Kidney glomerular epithelial cell (primary cell): ENCODE results near the gene PRRT4.
A peak's percentile ranks its signal among the peaks of the same experiment; 100 is the strongest.

ENCODE experiments used
- DNase-seq: peaks from one replicate; lab custom pipeline; 2025; lab: John Stamatoyannopoulos, UW

PRRT4 gene

DNA sequence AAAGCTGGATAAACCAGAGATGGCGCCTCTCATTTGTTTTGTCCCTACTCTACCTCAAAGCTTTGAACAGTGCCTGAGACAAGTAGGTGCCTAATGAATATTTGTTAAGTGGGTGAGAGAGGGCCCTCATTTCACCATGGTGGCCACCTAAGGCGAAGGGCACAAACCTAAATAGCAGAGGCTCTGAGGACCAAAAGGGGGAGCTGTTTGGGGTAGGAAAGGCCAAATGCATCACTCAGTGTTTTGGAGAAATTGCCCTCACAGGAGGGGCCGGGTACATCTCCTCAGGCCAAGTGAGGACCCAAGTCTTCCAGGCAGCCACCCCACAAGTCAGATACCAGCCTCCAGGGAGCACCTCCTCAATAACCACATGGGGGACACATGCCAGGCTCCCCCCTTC is 34.3 kb upstream of the PRRT4 start:
- no peak for DNase-seq

DNA sequence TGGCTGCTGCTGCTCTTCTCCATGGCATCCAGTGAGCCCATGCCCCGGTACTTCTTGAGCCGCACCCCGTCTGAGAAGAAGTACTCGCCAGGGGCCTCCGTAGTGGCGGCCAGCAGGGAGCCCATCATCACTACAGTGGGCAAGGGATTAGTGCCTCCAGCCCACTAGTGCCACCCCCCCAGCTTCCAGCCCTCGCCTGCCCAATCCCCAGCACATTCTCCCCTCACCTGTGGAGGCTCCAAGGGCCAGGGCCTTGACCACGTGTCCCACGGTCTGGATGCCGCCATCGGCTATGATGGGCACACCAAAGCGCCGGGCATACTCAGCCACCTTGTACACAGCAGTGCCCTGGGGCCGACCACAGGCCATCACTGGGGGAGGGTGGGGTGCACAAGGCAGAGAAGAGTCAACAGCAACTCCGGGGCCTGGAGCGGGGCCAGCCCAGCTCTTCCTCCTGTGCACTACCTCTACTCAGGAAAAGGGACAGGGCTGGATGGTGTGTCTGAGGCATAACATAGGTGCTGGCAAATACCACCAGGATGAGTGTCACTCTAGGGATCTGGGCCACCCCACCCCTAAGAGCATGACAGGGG is 33.5 kb upstream of the PRRT4 start:
- DNase-seq = no peak

DNA sequence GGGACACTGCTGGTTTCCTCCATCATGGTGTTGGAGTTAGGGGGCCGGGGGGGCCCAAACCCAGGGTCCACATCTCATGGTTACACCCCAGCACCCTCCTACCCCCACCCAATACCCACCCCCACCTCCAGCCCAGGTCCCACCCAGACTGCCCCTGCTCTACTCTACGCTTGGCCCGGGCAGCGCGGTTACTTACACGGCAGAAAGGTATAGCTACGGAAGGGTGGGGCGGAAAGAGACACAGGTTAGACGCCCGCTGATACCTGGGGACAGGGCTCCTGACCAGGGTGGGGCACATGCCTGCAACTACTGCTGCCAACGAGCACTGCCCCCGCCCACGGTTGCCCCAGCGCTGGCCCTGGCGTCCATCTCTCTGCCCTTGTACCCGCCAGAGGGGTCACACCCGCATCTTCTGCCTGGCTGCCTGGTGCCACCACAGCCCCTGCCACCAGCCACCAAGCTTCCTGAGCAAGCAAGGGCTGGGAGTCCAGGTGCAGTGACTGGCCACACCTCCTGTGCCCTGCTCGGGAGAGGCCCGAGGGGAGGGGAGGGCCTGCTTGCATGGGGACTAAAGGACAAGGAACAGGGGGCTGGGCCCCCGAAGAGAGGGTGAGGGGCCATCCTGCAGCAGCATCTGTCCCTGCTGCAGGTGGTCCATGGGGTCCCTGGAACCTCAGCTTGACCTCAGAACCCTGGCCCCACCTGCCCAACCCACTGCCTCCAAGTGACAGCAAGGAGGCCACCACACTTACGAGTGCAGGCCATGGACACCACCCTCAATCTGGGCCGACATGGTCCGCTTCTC is 32.2 kb upstream of the PRRT4 start:
- DNase-seq = no peak

DNA sequence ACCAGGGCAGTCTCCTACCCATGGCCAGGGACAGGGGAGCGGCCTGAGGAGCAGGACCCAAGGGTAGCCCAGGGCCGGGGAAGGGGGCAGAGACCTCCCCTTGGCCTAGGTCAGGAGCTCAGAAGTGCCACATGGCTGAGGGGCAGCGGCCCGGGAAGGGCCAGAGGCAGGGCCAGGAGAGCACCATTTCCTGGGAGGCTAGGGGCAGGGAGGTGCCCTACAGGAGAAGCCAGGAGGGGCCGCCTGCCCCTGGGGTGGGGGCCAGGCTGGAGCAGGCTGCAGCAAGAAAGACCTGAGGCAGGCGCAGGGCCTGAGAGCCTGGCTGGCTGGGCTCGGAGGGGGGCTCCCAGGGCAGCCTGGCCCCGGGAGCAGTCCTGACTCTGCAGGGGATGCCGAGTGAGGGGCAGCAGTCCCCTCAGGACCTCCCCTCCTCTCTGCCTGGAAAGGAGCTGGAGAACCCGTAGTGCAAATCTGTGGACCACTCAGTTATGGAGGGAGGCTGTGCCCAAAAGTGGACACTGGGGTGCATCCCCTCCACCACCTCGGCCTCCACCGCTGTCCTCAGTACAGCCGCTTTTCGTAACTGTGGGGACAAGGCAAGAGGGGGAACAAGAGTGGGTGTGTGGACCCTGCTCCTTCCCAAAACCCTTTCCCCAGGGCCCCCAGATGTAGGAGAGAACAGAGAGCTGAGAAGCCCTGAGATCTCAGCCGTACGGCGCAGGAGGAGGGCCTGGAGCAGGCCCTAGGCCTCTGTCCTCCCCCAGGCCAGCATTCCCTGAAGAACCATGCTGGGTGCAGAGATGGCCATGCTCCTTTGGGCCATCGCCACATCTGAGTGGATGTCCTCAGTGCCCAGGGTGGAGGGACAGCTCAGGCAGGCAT is 31.2 kb upstream of the PRRT4 start:
- DNase-seq = no peak

DNA sequence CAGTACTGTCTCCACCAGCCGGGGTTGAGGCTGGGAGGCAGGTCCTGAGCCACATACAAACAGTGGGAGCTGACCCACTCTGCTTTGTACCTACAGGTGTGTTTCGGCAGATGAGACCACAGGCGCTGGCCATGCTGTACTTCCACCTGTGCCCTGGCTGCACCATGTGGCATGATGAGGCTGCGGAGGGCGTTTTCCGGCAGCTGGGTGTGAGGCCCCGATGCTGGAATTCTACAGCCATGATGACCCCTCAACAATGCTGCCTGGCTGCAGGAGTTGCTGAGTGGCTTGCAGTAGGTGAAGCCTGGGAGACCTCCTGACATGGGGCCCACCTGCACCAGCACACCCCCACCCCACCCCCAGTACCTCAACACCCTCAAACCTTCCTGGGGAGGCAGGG is 30.3 kb upstream of the PRRT4 start:
- no peak for DNase-seq

DNA sequence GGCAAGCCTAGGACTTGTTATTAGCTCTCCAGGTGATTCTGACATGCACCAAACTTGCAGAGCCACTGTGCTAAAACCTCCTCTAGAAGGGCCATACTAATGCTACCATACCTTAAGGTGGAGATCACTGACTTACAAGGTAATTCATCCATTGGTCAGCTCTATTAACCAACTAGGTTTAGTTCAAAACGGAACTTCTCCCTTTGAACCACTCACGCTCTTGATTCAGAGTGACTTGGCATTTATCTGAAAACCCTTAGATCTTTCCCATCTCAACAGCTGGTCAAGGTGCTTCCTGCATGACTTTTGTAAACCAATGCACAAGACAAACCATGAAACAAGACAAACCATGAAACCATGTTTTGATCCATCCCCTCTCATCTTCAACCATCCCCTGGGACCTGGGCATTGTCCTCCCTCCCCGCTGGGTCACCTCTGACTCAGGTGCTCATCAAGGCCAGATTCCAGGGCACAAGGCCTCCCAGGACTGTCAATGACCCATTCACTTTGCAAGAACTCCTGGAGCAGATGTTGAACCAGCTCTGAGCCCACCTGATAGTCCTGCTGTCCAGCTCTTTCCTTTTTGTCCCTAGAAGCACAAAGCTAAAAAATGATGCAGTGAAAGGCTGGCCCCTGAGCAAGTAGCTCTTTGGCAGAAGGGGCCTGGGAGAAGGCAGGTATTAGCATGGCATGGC is 29.5 kb upstream of the PRRT4 start:
- no peak for DNase-seq

DNA sequence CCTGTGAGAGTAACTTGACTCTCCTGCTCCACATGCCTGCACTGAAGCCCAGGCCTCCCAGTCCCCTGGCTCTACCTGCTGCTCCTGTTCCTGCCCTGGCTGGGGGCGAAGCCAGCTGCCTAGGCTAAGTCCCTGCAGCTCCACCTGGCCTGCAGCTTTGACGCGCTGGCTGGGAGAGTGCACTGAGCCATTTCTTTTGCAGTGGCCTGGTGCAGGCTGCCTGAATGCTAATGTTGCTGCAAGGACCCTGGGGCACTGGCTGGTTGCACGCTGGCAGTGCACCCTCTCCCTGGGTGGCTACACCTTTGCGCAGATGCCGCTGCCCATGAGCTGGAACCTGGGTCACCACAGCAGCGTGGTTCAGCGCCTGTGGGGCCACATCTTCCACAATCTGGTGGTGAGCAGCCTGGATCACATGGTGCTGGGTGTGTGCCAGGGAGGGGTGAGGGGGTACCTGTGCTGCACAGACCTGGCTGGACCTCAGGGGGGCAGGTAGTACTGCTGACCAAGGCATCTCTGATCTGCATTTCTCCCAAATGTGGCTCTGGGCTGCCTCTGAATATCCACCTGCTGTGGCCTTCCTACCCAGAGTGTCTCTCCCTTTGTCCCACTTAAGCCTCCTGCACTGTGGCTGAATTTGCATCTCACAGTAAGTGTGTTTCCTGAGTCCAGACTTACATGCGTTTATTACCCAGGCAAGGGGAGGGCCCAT is 28.3 kb upstream of the PRRT4 start:
- no peak for DNase-seq

DNA sequence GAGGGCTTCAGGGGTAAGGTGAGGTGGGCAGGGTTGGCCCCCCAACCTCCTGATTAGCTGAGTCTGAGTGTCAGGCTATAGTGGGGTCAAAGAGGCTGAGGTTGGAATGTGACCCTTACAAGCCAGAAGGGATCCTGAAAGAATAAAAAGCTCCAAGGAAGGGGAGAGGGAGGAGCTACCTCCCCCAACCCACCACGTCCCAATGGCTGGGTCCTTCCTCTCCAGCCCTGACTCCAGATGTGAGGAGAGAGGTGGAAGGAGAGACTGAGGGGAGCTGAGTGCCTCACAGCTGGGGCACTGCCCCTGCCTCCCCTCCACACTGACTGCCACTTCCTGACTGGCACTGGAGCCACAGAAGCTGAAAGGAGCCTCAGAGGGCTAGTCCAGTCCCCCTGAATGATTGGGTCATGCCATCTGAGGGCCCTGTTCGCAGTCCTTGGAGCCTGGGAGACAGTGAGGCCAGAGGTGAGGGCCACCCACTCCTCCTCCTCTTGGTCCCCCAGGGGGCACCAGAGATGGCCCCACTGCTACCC is 27.7 kb upstream of the PRRT4 start:
- no peak for DNase-seq

DNA sequence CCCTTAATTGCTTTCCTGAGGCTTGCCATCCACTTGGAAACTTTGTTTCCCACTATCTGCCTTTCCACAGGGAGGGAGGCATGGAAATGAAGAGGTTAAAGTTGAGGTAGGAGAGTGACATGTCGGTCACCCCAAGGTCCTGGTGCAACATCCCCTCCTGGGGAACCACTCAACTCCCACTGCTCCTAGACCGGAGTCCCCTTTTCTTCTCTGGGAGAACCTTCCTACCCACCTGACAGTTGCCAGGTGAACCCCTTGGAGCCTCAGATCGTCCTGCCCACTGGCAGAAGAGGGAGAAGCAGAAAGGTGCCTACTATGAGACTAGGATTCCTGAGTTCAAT is 26.6 kb upstream of the PRRT4 start:
- DNase-seq = no peak

DNA sequence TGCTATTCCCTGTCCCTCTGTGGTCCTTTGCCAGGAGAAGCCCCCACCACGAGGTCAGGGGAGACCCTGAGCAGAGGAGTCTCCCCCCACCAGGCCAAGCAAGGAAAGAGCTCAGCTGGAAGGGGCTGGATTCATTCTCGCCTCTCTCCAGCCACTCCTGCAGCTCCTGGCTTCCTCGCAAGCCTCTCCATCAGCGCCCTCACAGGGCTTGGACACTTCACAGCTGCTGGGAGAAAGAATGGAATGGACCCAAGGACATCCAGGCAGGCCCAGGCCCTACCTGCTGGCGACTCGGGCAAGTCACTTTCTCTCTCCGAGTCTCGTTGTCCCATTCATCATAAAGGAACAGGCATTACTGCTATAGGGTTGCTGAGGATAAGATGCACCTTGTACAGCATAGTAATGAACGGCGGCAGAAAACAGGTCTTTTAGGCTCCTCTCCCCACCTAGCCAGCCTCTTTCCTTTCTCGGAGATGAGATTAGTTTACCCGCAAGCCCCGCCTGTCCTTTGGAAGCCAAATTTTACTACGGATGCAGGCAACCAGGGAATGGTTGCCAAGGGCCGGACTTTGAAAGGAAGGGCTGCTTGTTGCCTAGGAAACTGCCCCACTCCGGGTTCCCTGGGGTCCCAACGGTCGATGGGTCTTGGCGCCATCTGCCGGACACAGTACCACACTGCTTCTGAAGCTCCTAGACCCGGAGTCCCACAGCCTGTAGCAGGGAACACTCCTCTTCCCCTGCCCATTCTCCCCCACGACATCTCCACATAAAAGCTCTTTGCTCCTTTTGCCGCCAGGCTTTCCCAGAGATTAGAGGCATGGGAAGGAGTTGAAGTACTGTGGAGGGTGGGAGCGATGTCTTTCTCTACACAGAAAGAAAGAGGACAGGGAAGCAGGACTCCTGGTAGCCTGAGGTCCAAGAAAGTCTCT is 26.0 kb upstream of the PRRT4 start:
- DNase-seq = peak; percentile 37

DNA sequence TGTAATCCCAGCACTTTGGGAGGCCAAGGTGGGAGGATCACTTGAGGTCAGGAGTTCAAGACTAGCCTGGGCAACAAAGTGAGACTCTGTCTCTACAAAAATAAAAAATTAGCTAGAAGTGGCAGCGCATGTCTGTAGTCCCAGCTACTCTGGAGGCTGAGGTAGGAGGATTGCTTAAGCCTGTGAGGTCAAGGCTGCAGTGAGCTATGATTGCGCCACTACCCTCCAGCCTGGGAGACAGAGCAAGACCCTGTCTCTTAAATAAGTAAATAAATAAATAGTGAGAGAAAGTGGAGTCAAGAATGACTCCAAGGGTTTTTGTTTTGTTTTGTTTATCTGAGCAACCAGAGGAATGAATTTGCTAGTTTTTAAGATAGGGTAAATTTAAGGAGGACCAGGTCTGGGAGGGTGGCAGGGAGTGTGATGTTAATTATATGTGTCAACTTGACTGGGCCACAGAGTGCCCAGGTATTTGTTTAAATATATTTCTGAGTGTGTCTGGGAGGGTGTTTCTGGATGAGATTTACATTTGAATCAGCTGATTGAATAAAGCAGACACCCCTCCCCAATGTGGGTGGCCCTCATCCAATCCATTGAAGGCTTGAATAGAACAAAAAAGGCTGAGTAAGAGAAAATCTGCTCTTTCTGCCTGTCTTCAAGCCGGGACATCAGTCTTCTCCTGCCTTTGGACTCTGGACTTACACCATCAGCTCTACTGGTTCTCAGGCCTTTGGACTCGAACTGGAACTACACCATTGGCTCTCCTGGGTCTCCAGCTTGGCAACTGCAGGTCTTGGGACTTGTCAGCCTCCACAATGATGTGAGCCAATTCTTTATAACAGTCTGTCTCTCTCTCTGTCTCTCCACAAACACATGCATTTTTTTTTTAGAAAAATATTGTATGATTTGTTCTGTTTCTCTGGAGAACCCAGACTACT is 24.8 kb upstream of the PRRT4 start:
- no peak for DNase-seq

DNA sequence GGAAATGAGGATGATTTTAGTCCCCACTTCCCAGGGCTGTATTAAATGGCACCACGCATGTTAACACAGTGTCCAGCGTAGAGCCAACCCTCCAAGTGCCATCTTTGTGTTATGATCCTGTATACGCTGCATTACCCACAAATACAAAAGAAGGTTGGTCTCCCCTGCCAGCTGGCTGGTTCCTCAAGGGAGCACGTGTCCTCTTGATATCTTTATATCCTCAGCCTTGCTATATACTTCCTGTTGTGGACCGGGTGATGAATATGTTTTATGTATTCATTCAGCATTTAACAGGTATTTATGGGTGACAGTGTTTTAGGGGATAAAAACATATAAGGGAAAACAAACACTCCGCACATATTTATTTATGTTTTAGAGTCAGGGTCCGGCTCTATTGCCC is 23.2 kb upstream of the PRRT4 start:
- no peak for DNase-seq

DNA sequence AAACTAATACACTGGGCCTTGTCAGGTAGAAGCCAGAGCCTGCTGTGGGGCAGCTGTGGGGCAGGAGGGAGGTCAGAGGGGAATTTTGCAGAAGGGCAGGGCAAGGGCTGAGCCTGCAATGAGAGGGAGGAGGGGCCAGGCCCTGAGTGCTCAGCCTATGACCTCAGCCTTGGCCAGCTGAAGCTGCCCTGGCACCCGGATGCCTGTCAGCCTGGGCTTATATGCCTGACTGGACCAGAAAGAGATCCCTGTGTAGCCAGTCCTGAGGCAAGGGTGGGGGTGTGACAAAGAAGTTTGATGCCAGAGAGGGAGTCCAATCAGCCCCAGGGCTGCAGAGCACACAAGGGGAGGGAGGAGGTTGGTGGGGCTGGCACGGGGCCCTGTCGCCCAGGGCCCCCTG is 22.3 kb upstream of the PRRT4 start:
- DNase-seq = no peak

DNA sequence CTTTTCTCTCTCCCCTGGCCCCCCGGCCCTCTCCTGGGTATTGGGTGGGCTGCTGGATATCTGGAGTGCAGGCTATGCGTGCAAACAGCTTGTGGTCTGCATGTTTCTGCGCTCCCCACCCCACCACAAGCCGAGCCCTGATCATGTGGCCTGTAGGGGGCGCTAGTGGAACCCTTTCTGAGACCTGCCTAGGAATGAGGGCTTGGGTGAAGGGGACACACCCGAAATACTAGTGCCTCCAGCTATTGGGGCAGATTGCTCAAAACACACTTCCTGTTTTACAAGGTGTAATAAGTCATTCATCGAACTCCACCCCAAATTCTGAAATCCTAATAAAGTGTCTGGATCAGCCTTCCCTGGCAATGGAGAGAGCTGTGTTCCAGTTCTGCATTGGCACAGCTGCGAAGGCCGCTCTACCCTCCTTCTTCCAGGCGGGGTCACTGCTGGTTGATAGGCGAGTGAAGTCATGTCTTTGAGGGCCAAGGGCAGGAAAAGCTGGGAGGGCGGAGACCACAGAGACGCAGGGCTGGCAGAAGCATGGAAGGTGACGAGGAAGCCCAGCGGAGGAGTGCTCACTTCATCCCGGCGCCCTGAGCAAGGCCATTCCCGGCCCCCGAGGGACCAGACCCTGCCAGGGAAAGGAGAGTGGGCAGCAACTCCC is 19.8 kb upstream of the PRRT4 start:
- DNase-seq = no peak

DNA sequence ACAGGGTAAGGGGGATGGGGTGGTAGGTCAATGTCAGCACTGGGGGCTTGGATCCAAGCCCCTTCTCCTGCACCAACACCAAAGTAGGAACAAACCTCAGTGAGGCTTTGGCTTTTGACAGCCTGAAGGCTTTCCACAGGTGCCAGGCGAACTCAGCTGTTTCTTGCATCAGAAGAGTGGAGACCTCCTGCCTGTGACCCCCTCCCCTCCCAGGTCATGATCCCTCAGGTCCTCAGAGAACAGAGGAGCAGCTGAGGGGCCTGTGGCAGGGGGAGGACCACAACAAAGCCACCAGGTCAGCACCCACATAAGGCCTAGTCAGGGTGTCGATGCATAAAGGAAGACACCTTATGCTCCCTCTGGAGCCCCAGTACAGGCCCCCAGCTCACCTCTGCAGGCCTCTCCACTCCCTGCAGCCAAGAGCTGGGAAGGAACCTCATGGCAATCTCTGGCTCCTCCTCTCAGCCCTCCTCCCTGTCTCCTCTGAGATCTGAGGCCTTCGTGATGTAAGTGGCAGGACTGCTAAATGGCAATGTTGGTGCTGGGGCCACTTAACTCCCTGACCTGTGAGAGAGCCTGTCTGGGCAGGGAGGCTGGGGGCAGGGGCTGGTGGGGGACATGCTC is 19.1 kb upstream of the PRRT4 start:
- no peak for DNase-seq

DNA sequence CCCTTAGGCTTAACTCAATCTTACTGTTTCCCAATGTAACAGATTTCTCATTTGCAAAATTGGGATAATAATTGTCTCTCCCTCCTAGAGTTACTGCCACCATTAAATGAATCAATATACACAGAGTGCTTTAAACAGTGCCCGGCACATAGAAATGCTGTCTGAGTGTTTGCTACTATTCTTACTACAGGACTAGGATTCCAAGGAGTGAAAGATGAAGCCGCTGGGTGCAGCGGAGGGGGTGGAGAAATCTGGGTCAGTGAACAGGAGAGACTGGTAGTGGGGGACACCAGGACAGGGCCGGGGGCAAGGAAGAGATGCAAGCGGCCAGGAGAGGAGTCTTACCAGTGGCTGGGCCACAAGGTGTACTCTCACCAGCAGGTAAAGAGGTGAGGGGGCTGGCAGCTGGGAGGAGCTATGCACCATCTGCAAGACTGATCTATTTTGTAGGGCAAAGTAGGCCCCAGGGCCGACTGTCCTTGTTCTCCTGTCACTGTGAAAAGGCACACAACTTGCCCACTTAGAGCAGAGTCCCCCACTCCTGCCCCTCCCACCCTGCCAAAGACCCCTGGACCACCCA is 18.5 kb upstream of the PRRT4 start:
- no peak for DNase-seq

DNA sequence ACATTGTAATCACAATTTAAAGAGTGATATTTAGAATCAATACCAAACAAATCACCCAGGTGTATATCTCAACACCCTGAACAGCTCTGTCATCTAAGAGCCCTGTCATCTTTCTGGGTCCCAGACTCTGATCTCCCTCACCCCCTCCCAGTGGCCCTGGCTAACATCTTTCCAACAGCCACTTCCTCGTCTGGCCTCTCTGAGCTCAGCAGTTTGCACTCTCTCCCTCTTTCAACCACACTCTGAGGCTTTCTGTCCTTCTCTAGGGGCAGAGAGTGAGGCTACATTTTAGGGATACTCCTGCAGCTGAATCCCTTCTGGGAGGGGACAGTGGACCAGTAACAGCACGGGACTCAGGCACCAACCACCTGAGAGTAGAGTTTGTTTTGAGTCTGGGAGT is 17.1 kb upstream of the PRRT4 start:
- no peak for DNase-seq

DNA sequence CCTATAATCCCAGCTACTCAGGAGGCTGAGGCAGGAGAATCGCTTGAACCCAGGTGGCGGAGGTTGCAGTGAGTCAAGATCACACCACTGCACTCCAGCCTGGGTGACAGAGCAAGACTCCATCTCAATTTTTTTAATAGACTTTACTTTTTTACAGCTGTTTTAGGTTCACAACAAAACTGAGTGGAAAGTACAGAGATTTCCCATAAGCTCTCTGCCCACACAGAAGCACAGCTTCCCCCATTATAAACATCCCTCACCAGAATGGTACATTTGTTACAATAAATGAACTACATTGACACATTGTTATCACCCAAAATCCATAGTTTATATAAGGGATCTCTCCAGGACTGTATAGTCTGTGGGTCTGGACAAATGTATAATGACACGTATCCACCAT is 14.6 kb upstream of the PRRT4 start:
- no peak for DNase-seq
